HepG2 (cell line): ENCODE measurements around the gene JSRP1. TPM values are rescaled to one million over a fixed set of nuclear protein-coding genes. Genes with fewer than 3 reads are reported as not detected.

Experiments used
- ELF4 ChIP-seq: sonication (generic); formaldehyde crosslinking; IDR thresholded peaks from 2 replicates; pipeline ENCODE4 v1.5.0; 2020; ENCODE audit warnings: missing genetic modification reagents, mild to moderate bottlenecking, moderate library complexity, borderline replicate concordance
- FOXP1 ChIP-seq, 2 experiments: fragments of 450-650 bp in 1 of 2; IDR thresholded peaks; 2 replicates each; pipeline ENCODE4 v1.6.1; 2017 to 2018; ENCODE audit warnings: antibody characterized with exemption in 1 of 2
- HDAC6 ChIP-seq: fragments of 200-600 bp; sonication (generic); IDR thresholded peaks from 2 replicates; pipeline ENCODE4 v1.7.0; 2017; ENCODE audit warnings: mild to moderate bottlenecking, antibody characterized with exemption, low read length, low read depth
- MBNL3 ChIP-seq: fragments of 250-450 bp; sonication (Bioruptor Pico); conservative IDR thresholded peaks from 2 replicates; pipeline ENCODE4 v1.8.0; 2022; ENCODE audit warnings: mild to moderate bottlenecking, inconsistent platforms
- MTA1 ChIP-seq: sonication (generic); formaldehyde crosslinking; IDR thresholded peaks from 2 replicates; pipeline ENCODE4 v1.4.0; 2020; ENCODE audit warnings: missing genetic modification reagents, mild to moderate bottlenecking, borderline replicate concordance
- NFYB ChIP-seq: sonication (generic); formaldehyde crosslinking; IDR thresholded peaks from 2 replicates; pipeline ENCODE4 v1.4.0; 2020; ENCODE audit warnings: missing genetic modification reagents
- REL ChIP-seq: sonication (generic); formaldehyde crosslinking; conservative IDR thresholded peaks from 2 replicates; pipeline ENCODE4 v1.8.0; 2022; ENCODE audit warnings: mild to moderate bottlenecking, missing genetic modification reagents, moderate library complexity
- ZNF10 ChIP-seq: sonication (generic); formaldehyde crosslinking; IDR thresholded peaks from 2 replicates; pipeline ENCODE4 v1.4.0; 2020; ENCODE audit warnings: mild to moderate bottlenecking, low read depth, missing genetic modification reagents, borderline replicate concordance
- ZNF251 ChIP-seq: sonication (generic); formaldehyde crosslinking; IDR thresholded peaks from 2 replicates; pipeline ENCODE4 v1.9.0; 2021; ENCODE audit warnings: mild to moderate bottlenecking, missing genetic modification reagents
- ZNF34 ChIP-seq: sonication (generic); formaldehyde crosslinking; IDR thresholded peaks from 2 replicates; pipeline ENCODE4 v1.4.0; 2020; ENCODE audit warnings: mild to moderate bottlenecking, missing genetic modification reagents, borderline replicate concordance
- ZNF501 ChIP-seq: sonication (generic); formaldehyde crosslinking; IDR thresholded peaks from 2 replicates; pipeline ENCODE4 v1.5.1; 2020; ENCODE audit warnings: mild to moderate bottlenecking, moderate library complexity, missing genetic modification reagents
- ZNF660 ChIP-seq: sonication (generic); formaldehyde crosslinking; IDR thresholded peaks from 2 replicates; pipeline ENCODE4 v1.5.1; 2020; ENCODE audit warnings: mild to moderate bottlenecking, low read depth, missing genetic modification reagents, borderline replicate concordance
- ZSCAN9 ChIP-seq: IDR thresholded peaks from 2 replicates; pipeline ENCODE4 v1.6.1; 2016; ENCODE audit warnings: borderline replicate concordance
- polyA plus RNA-seq, 8 experiments: library from polyadenylated mRNA; depleted of rRNA in 3 of 8; stranded (reverse) in 7 of 8; unstranded in 1 of 8; fragments of >200 nt; fragmentation: Illumina TruSeq in 4 of 8; extraction: Trizol in 4 of 8; gene quantifications; 2 replicates each; pipeline versions ENCODE4 v1.2.1 to v1.2.3, GENCODE V29; 2011 to 2016; ENCODE audit warnings: low read depth in 4 of 8, missing spikeins in 1 of 8, mixed read lengths in 1 of 8; ENCODE audit not compliant: insufficient read depth in 1 of 8
- total RNA-seq, 5 experiments: library from RNA; depleted of rRNA; stranded (reverse); fragments of >200 nt; fragmentation: Illumina TruSeq; extraction: Trizol; gene quantifications; 2 replicates each; pipeline ENCODE4 v1.2.3, GENCODE V29; 2016; ENCODE audit warnings: low read depth in 1 of 5
- TF ChIP-seq, protein P1 (sequence below): sonication (generic); formaldehyde crosslinking; IDR thresholded peaks from 2 replicates; pipeline ENCODE4 v1.5.0; 2020; ENCODE audit warnings: mild to moderate bottlenecking, missing genetic modification reagents, moderate library complexity
- TF ChIP-seq, protein P2 (sequence below): sonication (generic); formaldehyde crosslinking; IDR thresholded peaks from 2 replicates; pipeline ENCODE4 v1.8.1; 2023; ENCODE audit warnings: mild to moderate bottlenecking, inconsistent platforms, moderate library complexity, missing genetic modification reagents, borderline replicate concordance
- TF ChIP-seq, protein P3 (sequence below): sonication (generic); formaldehyde crosslinking; IDR thresholded peaks from 2 replicates; pipeline ENCODE4 v1.5.1; 2020; ENCODE audit warnings: mild to moderate bottlenecking, missing genetic modification reagents, moderate library complexity
- TF ChIP-seq, protein P4 (sequence below): sonication (generic); formaldehyde crosslinking; IDR thresholded peaks from 2 replicates; pipeline ENCODE4 v1.4.0; 2020; ENCODE audit warnings: missing genetic modification reagents, mild to moderate bottlenecking, borderline replicate concordance
- TF ChIP-seq, protein P5 (sequence below): sonication (generic); formaldehyde crosslinking; IDR thresholded peaks from 2 replicates; pipeline ENCODE4 v1.8.0; 2022; ENCODE audit warnings: missing genetic modification reagents, low read depth, mild to moderate bottlenecking, borderline replicate concordance

The JSRP1 gene
- total and polyA plus RNA-seq, 2 of the 13 experiments (the other 11 are each of a cell fraction or from before 2014, with no cell fraction given) = 0.16 to 0.38 TPM

DNA sequence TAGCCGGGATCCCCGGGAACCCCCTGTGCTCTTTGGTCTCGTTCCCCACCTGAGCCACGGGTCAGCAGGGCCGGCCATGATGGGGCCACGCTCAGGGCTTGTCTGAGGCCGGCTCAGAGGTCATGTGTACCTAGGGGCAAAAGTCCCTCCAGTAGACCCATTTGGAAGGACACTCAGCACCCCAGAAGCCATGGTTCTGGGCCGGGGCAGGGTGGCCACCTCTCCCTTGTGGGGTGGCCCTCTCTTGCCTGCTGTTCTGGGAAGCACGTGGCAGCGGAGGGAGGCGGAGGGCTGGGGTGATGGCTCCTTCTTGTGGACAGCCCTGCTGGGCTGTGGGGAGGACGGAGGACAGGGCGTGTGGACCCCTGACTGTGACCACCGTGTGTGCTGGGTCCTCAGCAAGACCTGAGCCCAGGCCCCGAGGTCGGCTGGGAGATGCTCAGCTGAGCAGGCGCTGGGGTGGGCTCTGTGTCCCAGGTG is 32.2 kb upstream of the JSRP1 start (continued):
- TF ChIP-seq, protein P1, sequence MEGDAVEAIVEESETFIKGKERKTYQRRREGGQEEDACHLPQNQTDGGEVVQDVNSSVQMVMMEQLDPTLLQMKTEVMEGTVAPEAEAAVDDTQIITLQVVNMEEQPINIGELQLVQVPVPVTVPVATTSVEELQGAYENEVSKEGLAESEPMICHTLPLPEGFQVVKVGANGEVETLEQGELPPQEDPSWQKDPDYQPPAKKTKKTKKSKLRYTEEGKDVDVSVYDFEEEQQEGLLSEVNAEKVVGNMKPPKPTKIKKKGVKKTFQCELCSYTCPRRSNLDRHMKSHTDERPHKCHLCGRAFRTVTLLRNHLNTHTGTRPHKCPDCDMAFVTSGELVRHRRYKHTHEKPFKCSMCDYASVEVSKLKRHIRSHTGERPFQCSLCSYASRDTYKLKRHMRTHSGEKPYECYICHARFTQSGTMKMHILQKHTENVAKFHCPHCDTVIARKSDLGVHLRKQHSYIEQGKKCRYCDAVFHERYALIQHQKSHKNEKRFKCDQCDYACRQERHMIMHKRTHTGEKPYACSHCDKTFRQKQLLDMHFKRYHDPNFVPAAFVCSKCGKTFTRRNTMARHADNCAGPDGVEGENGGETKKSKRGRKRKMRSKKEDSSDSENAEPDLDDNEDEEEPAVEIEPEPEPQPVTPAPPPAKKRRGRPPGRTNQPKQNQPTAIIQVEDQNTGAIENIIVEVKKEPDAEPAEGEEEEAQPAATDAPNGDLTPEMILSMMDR (CRISPR knock-in tag) = peak; percentile 30; the same call in 1 of the 2 replicates
- TF ChIP-seq ZSCAN9 (CRISPR knock-in tag) = no peak
- TF ChIP-seq ELF4 = no peak
- TF ChIP-seq, protein P2, sequence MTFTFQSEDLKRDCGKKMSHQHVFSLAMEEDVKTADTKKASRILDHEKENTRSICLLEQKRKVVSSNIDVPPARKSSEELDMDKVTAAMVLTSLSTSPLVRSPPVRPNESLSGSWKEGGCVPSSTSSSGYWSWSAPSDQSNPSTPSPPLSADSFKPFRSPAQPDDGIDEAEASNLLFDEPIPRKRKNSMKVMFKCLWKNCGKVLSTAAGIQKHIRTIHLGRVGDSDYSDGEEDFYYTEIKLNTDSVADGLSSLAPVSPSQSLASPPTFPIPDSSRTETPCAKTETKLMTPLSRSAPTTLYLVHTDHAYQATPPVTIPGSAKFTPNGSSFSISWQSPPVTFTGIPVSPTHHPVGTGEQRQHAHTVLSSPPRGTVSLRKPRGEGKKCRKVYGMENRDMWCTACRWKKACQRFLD = 0 out of 2 replicates have a peak, but pooled peaks have one; percentile 22
- TF ChIP-seq, protein P3, sequence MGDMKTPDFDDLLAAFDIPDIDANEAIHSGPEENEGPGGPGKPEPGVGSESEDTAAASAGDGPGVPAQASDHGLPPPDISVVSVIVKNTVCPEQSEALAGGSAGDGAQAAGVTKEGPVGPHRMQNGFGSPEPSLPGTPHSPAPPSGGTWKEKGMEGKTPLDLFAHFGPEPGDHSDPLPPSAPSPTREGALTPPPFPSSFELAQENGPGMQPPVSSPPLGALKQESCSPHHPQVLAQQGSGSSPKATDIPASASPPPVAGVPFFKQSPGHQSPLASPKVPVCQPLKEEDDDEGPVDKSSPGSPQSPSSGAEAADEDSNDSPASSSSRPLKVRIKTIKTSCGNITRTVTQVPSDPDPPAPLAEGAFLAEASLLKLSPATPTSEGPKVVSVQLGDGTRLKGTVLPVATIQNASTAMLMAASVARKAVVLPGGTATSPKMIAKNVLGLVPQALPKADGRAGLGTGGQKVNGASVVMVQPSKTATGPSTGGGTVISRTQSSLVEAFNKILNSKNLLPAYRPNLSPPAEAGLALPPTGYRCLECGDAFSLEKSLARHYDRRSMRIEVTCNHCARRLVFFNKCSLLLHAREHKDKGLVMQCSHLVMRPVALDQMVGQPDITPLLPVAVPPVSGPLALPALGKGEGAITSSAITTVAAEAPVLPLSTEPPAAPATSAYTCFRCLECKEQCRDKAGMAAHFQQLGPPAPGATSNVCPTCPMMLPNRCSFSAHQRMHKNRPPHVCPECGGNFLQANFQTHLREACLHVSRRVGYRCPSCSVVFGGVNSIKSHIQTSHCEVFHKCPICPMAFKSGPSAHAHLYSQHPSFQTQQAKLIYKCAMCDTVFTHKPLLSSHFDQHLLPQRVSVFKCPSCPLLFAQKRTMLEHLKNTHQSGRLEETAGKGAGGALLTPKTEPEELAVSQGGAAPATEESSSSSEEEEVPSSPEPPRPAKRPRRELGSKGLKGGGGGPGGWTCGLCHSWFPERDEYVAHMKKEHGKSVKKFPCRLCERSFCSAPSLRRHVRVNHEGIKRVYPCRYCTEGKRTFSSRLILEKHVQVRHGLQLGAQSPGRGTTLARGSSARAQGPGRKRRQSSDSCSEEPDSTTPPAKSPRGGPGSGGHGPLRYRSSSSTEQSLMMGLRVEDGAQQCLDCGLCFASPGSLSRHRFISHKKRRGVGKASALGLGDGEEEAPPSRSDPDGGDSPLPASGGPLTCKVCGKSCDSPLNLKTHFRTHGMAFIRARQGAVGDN (CRISPR knock-in tag) = peak; percentile 93
- TF ChIP-seq MBNL3 (CRISPR knock-in tag) = no peak
- TF ChIP-seq HDAC6 = no peak
- no peak for TF ChIP-seq ZNF10 (CRISPR knock-in tag)
- TF ChIP-seq FOXP1 (IDR thresholded peaks at IDR 0.05) = no peak
- no peak for TF ChIP-seq FOXP1 (CRISPR knock-in tag; IDR thresholded peaks at IDR 0.05)
- no peak for TF ChIP-seq ZNF34 (CRISPR knock-in tag)
- TF ChIP-seq ZNF660 (CRISPR knock-in tag) = no peak
- TF ChIP-seq ZNF251 = no peak
- peak; percentile 80; the same call in 1 of the 2 replicates for TF ChIP-seq ZNF501 (CRISPR knock-in tag)
- TF ChIP-seq, protein P4, sequence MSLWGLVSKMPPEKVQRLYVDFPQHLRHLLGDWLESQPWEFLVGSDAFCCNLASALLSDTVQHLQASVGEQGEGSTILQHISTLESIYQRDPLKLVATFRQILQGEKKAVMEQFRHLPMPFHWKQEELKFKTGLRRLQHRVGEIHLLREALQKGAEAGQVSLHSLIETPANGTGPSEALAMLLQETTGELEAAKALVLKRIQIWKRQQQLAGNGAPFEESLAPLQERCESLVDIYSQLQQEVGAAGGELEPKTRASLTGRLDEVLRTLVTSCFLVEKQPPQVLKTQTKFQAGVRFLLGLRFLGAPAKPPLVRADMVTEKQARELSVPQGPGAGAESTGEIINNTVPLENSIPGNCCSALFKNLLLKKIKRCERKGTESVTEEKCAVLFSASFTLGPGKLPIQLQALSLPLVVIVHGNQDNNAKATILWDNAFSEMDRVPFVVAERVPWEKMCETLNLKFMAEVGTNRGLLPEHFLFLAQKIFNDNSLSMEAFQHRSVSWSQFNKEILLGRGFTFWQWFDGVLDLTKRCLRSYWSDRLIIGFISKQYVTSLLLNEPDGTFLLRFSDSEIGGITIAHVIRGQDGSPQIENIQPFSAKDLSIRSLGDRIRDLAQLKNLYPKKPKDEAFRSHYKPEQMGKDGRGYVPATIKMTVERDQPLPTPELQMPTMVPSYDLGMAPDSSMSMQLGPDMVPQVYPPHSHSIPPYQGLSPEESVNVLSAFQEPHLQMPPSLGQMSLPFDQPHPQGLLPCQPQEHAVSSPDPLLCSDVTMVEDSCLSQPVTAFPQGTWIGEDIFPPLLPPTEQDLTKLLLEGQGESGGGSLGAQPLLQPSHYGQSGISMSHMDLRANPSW (CRISPR knock-in tag) = no peak
- no peak for TF ChIP-seq REL
- peak; percentile 74; the same call in 1 of the 2 replicates for TF ChIP-seq MTA1
- no peak for TF ChIP-seq NFYB (CRISPR knock-in tag)
- TF ChIP-seq, protein P5, sequence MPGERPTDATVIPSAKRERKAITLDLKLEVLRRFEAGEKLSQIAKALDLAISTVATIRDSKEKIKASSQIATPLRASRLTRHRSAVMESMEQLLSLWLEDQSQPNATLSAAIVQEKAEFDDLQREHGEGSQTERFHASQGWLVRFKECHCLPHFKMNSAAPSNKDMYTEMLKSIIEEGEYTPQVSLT (CRISPR knock-in tag) = no peak
